GM10248 (cell line): ENCODE data around the gene MATN1.
A peak's percentile ranks its signal among the peaks of the same experiment; 100 is the strongest.

Experiments
- CTCF ChIA-PET: fragments of 300-600 bp; sonication (Branson Sonifier 250); formaldehyde crosslinking; extraction: SDS; loops from one replicate; lab custom pipeline; 2021; ENCODE audit warnings: antibody characterized with exemption; lab: Yijun Ruan, JAX
- POLR2A ChIA-PET: fragments of 350-650 bp; sonication (Branson Sonifier 250); formaldehyde crosslinking; extraction: SDS; loops from one replicate; lab custom pipeline; 2020; ENCODE audit warnings: antibody characterized with exemption; lab: Yijun Ruan, JAX
- DNase-seq: peaks from one replicate; pipeline ENCODE4 v3.0.0; 2012; ENCODE audit errors: extremely low spot score
- CTCF ChIP-seq: IDR thresholded peaks from 2 replicates; pipeline ENCODE4 v1.5.1; 2012; ENCODE audit warnings: mild to moderate bottlenecking, low read depth; ENCODE audit errors: extremely low read depth, missing control alignments, control extremely low read depth

The MATN1 gene

GRCh38 chr1:30762152-30762929 lies 39.0 kb upstream of the MATN1 start:
- ChIA-PET POLR2A (interaction anchor here (2.1 to 7.6 kb wide), 2 partner anchors 12 to 17 kb away, joined by 9 to 71 read pairs; no protein-coding TSS in a partner anchor), CTCF (interaction anchor here (0.9 to 22.9 kb wide), 5 partner anchors 14 to 43 kb away, joined by 3 to 449 read pairs (median 34); no protein-coding TSS in a partner anchor)
- TF ChIP-seq CTCF, result no peak
- peak; percentile 65 for DNase-seq

GRCh38 chr1:30761381-30762151 lies 38.2 kb upstream of the MATN1 start:
- DNase-seq, result no peak
- CTCF ChIA-PET, result interaction anchor here (1.2 to 22.9 kb wide), 6 partner anchors 13 to 149 kb away, joined by 3 to 449 read pairs (median 20); no protein-coding TSS in a partner anchor
- no peak for TF ChIP-seq CTCF
- POLR2A ChIA-PET, result interaction anchor here (0.6 to 7.6 kb wide), 7 partner anchors 8 to 60 kb away, joined by 4 to 71 read pairs (median 7); no protein-coding TSS in a partner anchor

GRCh38 chr1:30760596-30761324 lies 37.4 kb upstream of the MATN1 start:
- DNase-seq, result no peak
- TF ChIP-seq CTCF, result no peak
- ChIA-PET POLR2A (interaction anchor here (0.6 to 7.6 kb wide), 5 partner anchors 8 to 61 kb away, joined by 4 to 71 read pairs (median 5); no protein-coding TSS in a partner anchor), CTCF (interaction anchor here (1.2 to 22.9 kb wide), 6 partner anchors 12 to 150 kb away, joined by 3 to 449 read pairs (median 20); no protein-coding TSS in a partner anchor)

GRCh38 chr1:30759718-30760281 lies 36.4 kb upstream of the MATN1 start:
- no peak for DNase-seq
- ChIA-PET CTCF (interaction anchor here (2.3 to 22.9 kb wide), 4 partner anchors 9 to 40 kb away, joined by 8 to 449 read pairs (median 98); no protein-coding TSS in a partner anchor), POLR2A (interaction anchor here (2.2 to 7.6 kb wide), 2 partner anchors 10 to 14 kb away, joined by 18 to 71 read pairs; no protein-coding TSS in a partner anchor)
- TF ChIP-seq CTCF, result no peak

GRCh38 chr1:30758785-30759380 lies 35.5 kb upstream of the MATN1 start:
- ChIA-PET CTCF (interaction anchor here (1.7 to 22.9 kb wide), 6 partner anchors 7 to 39 kb away, joined by 3 to 449 read pairs (median 10); no protein-coding TSS in a partner anchor), POLR2A (interaction anchor here (0.7 to 7.6 kb wide), 3 partner anchors 10 to 18 kb away, joined by 3 to 71 read pairs (median 7); no protein-coding TSS in a partner anchor)
- TF ChIP-seq CTCF, result no peak
- DNase-seq, result peak; percentile 77
